Tibial nerve (tissue), 4 donors: ENCODE data around the gene DMXL2.

Experiments
- CTCF ChIP-seq, 5 experiments: fragments of 200-600 bp in 3 of 5; fragments of 450-650 bp in 2 of 5; sonication (generic) in 3 of 5; IDR thresholded peaks; one replicate each; pipeline ENCODE4 v1.5.1; 2016 to 2019; ENCODE audit warnings: antibody characterized with exemption in 5 of 5, mild to moderate bottlenecking in 3 of 5, moderate library complexity in 2 of 5
- EP300 ChIP-seq, 2 donors: sonication (generic); formaldehyde crosslinking; IDR thresholded peaks; one replicate each; pipeline ENCODE4 v1.6.1; 2017; ENCODE audit warnings: antibody characterized with exemption in 2 of 2, mild to moderate bottlenecking in 1 of 2
- POLR2A ChIP-seq, 2 donors: fragments of 450-650 bp; IDR thresholded peaks; one replicate each; pipeline ENCODE4 v1.6.1; 2017; ENCODE audit warnings: antibody characterized with exemption in 2 of 2, mild to moderate bottlenecking in 2 of 2, moderate library complexity in 2 of 2

GRCh38 chr15:51503003-51503402, 119.6 kb downstream of the DMXL2 start:
- TF ChIP-seq CTCF (IDR thresholded peaks at IDR 0.05) (no peak), POLR2A (IDR thresholded peaks at IDR 0.05) (no peak), EP300 (IDR thresholded peaks at IDR 0.05) (no peak)
